GM21526 (cell line): ENCODE data around the gene OTUB1.

Experiments used
- ATAC-seq: cut with Tn5 transposase; IDR thresholded peaks from one replicate; pipeline ENCODE4 v1.9.1; 2021; ENCODE audit warnings: moderate library complexity; ENCODE audit not compliant: unreplicated experiment, low FRiP score

Gene OTUB1

DNA sequence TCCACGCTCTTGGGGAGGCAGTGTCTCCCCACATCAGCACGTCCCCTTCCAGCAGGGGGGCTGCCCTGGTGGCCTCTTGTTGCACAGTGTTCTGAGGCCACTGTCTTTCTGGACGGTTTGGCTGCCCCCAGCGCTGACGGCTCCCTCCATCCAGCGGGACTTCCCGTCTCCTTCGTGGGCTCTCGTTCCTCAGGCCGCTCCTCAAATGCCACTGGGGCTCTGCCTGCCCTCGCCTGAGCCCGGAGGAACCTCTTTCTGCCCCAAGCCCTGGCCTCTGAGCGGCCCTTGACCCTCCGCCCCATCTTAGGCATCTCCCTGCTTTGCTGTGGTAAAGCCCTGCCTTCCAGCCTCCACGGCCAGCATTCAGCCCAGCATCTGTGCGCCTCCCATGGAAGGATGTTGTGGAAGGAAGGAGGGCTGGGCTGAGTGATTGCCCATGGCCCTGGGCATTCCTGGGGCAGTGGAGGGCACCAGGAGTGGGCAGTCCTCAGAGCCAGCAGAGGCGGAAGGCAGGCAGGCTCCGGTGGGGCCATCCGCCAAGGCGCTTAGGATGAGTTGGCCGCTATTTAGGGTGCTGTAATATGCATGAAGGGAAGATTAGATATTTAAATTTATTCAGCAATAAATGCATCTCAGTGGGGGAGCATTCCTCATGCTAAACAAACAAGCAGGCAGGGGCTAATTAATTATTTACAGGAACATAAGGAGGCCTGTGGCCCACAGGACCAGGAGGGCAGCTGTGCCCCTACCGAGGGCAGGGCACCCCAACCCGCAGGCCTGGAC is 17.8 kb downstream of the OTUB1 start:
- ATAC-seq: no peak

DNA sequence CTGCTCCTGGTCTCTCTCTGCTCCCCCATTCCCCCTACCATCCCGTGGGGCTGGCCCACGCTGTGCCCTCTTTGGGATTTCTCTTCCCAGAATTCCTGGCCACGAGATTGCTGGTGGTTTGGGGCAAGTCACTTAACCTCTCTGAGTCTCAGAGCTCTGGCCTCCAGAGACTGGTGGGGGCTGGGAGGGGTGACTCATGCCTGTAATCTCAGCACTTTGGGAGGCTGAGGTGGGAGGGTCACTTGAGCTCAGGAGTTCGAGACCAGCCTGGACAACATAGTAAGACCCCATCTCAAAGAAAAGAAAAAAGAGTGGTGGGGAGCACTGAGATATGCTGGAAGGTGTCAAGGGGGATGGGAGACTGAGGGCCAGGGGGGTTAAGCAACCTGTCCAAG is 18.3 kb downstream of the OTUB1 start:
- ATAC-seq: no peak

DNA sequence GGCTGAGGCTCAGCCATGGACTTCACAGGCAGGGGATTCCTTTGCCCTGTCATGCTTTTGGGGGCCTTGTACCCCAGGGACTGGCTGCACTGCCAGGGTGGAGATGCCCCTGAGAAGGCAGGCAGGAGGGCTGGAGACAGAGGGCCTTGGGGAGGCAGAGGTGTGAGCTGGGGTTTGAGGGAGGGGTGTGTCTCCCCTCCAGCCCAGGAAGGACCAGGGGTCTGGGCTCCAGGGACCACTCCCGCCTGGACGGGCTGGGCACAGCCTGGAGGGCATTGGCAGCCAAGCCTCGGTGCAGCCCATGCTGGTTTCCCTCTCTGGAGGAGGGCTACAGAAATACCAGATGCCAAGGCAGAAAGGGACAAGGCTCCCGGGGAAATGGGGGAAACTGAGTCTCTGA is 19.5 kb downstream of the OTUB1 start:
- ATAC-seq: no peak

DNA sequence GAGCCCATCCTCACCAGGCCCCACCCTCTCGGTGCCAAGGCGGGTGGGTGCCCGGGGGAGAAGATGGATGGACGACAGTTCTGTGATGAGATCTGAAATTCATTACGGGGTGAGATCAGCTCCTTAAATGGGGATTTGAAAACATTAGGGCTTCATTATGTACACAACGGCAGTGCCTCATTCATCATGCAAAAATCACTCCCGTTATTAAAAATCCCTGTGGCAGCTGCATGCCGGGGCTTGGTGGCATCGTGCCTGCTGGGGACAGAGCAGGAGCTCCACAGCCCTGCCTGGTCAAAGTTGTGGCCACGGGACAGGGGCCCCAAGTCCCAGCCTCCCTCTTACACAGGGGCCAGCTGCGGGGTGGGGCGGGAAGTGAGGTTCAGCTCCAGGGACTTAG is 20.2 kb downstream of the OTUB1 start:
- ATAC-seq: no peak

DNA sequence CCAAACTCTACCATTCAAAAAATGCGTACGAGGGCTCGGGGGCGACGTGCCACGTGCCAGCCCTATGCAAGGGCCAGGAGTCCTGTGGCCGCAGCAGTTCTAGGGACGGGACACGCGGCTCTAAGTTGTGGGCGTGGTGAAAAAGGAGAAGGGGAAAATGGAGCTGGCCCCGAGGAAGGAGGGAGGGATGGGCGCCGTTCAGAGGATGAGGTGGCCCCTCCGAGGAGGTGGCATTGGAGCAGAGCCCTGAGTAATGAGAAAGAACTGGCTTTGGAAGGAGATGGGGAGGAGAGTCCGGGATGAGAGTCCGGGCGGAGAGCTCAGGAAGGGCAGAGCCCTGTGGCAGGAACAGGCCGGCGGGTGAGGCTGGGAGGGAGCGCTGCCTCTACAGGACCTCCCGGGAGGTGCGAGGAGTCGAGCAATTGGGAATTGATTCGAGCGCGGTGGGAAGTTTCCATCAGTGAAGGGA is 21.0 kb downstream of the OTUB1 start:
- ATAC-seq: no peak

DNA sequence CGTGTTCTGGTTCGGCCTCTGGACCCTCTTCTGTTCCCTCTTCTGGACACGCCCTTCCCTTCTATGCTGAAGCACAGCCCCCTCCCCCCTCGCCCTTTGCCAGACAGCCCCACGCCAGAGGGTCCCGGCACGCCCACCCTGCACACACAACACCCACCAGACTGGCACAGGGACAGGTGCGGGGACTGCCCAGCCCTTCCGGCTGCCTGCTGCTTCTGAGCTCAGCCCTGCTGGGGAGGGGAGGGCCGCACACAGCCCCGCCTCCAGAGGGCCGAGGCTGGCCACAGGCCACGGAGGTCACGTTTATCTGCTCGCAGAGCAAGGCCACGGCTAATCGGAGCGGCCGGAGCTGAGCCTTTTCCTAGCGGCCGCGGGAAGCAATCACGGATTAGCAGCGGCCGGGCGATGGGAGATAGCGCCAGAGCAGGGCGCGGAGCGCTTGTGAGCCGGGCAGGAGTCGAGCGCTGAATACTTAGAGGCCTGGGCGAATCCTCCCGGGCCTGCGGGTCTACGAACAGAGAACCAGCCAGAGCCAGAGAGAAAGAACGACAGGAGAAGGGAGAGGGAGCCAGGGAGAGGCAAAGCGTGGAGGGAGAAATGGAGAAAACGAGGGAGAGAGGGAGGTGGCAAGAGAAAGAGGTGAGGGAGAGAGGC is 21.5 kb downstream of the OTUB1 start:
- ATAC-seq: no peak

DNA sequence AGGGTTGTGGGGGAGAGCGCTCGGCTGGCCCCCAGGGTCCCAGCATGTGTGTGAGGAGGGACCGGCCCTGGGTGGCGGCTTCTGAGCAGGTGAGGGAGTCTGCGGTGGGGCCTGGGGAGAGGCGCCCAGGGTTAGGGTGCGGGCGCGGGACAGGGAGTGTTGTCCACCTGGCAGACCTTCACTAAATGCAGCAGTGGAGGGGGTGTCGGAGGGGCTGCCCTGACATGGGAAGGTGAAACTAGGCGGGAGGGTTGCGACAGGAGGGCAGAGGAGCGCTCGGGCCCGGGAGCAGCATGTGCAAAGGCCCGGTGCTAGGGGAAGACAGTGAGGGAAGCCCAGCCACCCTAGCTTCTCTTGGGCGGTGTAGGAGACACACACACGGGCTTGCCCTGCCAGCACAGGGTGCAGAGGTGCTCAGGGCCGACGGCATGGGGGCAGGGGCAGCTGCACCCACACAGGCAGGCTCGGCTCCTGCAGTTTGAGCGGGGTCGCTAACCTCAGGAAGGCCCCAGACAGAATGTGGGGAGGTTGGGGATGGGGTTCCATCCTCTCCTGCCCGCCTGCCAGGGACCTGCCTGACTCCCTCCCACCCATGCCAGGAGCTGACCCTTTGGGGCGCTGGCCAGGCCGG is 22.2 kb downstream of the OTUB1 start:
- no peak for ATAC-seq

DNA sequence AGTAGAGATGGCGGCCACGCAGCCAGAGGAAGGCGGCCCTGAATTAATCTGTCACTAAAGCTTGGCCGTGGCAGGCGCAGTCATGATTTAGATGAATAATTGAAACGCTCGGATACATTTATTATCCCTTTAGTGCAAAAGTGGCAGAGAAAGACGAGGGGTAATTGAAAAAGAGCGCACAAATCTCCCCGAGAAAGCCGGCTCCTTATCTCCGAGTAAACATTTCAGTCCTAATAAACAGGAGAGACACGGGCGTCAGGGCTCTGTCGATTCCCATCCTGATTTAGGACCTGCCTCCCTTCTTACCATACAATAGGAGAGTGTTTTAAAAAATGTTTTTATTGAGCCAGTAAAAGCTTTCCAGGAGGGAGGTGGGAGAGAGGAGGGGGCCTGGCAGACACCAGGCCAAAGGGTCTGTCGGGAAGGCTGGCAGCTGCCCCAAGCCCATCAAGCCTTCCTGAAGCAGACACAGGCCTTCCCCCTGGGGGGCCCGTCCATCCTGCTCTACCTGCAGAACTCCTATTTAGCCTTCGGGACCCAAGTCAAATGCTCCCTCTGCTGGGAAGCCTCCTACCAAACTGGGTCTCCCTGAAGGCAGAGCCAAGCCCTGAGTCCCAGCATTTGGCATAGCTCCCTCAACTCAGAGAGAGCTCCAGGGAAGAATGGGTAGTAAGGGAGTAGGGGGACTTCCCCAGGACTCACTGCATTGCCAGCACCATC is 22.8 kb downstream of the OTUB1 start:
- no peak for ATAC-seq

DNA sequence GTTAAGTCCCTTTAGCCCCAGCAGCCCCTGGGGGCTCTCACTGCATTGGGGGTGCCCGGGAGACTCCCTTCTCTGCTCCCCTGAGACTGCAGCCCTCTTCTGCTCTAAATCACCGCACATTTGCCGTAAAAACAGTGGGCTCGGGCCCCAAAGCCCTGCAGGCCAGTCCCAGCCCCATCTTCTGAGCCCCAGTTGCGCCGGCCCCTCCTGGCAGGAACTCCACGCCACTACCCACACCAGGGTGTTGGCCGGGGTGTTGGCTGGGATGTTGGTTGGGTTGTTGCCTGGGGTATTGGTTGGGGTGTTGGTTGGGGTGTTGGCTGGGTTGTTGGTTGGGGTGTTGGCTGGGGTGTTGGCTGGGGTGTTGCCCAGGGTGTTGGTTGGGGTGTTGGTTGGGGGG is 23.5 kb downstream of the OTUB1 start:
- no peak for ATAC-seq

DNA sequence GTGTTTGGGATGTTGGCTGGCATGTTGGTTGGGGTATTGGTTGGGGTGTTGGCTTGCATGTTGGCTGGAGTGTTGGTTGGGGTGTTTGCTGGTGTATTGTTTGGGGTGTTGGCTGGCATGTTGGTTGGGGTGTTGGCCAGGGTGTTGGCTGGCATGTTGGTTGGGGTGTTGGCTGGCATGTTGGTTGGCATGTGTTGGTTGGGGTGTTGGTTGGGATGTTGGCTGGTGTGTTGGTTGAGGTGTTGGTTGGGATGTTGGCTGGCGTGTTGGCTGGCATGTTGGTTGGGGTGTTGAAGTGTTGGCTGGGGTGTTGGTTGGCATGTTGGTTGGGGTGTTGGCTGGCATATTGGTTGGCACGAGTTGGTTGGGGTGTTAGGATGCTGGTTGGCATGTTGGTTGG is 24.5 kb downstream of the OTUB1 start:
- no peak for ATAC-seq

DNA sequence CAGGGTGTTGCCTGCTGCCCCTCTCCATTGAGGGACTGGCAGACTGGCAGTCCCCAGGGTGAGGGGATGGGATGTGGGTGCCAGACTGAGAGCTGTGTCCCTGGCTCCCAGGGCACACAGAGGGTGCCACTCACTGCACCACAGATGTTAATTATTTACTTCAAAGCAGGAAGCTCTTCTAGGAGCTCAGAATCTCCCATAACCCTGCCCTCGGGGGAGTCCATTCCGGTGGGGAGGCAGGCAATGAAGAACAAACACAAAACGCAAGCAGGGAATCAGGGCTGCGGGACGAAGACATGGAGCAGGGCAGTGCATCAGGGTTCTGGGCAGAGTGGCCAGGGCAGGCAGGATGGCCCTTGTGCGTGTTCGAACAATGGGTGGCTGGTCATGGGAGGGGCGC is 25.1 kb downstream of the OTUB1 start:
- ATAC-seq: no peak

DNA sequence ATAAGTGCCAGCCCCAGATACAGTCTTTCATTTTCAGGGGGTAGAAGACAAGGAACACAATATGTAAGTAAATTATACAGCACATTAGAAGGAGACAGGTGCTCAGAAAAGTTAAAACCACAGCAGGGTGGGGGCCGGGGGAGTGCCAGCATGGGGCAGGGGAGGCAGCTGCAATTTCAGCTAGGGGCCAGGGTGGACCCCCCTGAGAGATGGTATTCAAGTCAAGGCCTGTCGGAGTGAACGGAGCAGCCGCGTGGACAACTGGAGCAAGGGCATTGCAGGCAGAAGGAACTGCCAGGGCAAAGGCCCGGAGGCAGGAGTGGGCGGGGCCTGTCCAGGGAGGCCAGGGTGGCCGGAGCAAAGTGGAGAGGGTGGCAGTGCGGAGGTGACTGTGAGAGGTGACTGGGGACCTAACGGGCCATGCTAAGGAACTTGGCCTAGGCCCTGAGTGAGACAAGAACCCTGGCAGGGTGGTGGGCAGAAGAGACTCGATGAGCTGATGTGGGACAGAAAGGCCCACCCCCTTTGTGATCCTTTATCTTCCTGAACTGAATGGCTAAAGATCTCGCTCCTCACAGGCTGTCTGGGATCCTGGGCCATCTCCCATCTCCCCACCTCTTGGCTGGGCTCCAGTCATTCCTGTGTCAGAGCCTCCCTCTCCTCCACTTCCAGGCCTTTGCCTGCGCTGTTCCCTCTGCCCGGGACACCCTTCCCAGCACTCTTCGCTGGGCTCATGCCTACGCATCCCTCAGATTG is 27.1 kb downstream of the OTUB1 start:
- ATAC-seq: no peak

DNA sequence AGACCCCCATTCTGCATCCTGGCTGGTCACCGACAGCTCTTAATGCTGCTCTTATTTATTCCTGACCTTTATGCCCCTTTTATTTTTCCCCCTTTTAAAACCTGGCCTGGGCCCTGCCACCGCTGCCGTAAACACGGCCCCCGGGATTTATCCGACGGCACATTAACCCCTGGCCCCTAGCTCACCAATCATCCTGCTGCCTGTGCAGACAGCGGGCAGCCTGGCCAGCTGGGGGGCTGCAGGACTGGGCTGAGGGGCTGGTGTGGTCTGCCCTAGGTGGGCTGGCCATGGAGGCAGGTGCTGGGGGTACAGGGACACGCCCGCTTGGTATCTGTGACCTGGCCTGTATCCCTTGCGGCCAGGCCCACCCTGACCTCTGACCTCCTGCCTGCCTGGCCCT is 28.1 kb downstream of the OTUB1 start:
- ATAC-seq: no peak

DNA sequence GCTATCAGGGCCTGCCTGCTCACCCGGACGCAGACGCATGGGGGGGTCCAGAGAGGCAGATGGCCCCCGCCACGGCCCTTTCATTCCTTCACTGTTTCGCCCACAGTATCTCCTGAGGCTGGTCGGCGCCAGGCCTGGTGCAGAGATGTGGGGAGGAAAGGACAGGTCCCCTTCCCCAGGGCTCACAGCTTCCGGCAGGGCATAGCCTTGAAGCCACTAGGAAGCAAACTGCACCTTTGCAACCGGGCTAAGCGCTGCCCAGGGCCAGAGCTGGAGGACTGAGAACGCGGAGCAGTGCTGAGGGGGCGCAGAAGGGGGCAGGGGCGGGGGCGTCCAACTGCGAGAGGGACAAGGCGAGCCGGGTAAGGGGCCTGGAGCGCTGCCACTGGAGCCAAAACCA is 29.3 kb downstream of the OTUB1 start:
- ATAC-seq: no peak

DNA sequence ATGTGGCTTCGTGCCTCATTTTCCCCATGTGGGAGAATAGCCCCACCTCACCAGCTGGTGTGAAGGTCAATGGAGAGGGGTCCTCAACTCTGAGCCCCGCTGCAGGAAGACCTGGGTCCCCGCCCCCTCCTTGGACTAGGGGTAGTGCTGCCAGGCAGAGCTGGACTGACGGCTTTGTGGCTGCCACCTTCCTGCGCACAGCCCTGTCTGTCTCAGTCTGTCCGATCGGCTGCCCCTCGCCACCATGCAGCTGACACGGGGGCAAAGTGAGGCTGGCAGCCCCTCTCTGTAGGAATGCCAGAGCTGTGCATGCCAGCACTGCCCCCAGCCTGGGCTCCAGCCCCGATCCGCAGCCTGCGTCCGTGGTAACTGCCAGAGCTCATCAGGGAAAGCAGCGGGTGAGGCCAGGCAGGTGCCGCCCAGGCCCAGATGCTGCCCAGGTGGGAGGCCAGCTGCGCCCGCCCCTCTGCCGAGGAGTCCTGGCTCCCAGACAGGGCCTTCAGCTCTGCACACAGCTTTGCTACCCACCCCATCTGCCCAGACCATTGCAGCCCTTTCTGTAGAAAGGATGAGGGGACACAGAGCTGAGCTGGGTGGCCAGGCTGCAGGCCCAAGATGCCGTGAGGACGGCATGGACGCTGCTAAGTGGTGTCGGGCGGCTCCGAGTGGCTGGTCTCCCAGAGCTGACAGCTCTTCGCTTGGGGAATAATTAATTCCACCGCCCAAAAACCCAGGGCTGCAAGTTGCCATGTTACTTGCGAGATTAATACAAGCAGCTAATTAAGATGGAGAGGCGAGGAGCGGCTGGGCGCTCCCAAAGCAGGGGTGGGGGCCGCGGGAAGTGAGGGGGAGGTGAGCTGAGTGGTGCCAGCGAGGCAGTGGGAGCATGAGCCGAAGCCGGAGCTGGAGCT is 30.0 kb downstream of the OTUB1 start:
- ATAC-seq: no peak

DNA sequence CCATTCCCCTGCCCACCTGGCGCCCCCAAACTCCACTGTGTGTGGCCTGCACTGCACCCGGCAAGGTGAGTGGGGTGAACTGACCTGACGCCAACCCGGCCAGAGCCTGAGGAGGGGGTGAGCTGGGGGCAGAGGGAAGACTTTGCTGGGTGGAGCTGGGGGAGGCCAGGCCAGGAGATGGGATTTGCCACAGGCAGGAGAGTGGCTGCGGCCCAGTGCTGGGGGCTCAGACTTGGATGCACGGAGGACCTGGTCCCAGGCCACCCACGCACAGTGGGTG is 31.6 kb downstream of the OTUB1 start:
- ATAC-seq: no peak

DNA sequence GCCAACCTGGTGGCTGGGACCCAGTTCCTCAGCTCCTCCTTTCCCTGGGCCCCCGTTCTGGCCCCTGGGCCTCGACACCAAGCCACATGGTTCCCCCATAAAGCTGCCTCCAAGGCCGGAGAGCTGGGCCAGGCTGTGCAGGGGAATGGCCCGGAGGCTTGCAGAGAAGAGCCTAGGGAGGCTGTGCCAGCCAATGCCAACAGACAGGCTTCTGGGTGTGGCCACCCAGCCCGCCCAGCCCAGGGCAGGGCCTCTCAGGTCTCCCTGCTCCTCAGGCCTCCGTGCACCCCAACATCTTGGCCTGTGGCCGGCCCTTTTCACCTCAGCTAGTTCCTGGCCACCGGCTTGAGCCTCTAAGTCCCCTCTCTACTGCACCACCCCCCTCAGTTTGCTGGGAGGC is 32.1 kb downstream of the OTUB1 start:
- ATAC-seq: no peak

DNA sequence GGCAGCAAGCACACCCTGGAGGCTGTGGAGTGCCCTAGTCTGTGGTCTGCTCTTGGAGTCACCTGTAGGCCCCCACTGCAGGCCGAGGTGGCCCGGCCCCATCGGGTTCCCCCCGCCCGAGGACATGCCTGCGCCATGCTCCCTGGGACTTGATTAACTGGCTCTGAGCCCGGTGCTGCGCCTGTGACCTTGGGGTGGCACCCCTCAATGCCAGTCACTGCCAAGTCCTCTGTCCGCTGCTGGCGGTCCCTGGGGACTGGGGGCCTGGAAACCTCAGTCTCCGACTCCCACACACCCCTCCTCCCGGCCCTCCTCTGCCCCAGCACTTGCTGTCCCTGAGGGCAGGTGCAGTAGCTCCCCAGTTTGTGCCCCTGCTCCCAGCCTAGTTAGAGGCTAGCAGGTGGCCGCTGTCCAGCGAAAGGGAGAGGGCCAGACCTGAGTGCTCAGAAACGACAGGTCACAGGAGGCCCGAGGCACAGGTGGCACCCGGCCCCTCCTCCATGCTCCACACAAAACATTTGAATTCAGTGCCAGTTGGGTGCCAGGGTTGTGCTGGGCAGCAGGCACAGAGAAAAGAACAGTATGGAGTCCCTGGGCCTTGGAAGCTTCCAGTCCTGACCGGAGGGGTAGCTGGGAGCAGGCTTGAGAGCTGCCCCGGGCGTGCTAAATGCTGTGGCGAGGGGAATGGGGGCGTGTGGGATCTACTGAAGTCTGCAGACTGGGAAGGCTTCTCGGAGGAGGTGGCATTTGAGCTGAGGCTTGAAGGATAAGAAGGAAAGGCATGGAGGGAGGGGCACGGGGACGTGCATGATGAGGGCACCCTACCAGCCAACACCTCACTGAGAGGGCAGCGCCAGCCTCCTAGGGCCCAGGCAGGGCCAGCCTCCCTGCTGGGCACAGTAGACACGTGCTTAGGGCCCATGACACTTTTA is 33.1 kb downstream of the OTUB1 start:
- ATAC-seq: no peak
